ENCODE measurements around the gene SH3BGRL2.

The SH3BGRL2 gene

DNA sequence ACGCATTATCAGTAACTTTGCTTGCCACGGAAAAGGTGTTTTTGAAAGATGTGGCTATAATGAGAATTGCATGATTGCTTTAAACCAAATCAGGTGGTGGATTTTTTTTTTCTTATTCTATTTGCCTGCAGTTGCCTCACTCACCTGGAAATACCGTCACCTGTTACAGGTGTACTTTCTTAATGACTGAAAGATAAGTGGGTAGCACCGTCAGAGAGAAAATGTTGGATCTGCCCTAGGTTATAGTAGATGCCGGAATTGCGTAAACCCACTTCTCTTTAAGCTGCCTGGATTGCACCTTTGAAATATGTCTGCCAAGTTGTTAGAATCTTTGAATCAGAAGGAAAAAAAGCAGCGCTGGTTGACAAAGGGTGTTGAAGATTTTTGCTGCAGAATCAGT is 68.5 kb downstream of the SH3BGRL2 start:
- DNase-seq (ENCODE audit: low read depth), result no peak

DNA sequence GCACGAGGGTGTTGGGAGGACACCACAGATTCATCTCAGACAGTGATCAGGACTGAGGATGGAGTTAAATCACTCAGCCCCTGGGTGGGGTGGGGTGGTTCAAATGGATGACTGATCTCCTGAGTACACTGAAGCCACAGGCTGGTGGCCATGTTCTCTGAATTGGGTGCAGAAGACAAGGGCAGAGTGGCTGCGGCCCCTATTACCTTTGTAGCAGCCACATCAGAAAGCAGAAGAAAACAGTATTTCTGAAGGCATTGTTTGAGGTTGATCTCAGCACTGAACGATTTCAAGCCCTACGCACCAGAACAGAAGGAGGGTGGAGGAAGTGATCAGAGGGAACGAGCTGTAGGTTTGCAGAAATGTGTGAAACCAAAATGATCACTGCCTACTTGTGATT is 71.6 kb downstream of the SH3BGRL2 start:
- no peak for DNase-seq (ENCODE audit: low read depth)

DNA sequence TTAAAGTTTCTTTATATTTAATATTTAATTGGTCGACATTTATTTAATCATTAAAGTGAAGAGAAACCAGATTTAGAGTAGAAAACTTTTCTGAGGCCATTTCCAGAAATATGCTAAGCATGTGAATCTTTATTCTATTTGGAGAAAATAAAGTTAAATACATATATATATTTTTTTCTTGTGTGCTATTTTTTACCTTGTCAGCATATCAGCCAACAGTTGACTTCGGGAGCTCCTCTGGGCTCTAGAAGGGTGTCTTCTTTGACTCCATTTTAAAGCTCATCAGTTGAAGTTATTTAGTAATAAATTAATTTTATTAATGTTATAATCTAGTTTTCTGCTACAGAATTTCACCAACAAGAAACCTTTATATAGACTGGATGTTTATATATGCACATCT is 73.1 kb downstream of the SH3BGRL2 start:
- no peak for DNase-seq (ENCODE audit: low read depth)

DNA sequence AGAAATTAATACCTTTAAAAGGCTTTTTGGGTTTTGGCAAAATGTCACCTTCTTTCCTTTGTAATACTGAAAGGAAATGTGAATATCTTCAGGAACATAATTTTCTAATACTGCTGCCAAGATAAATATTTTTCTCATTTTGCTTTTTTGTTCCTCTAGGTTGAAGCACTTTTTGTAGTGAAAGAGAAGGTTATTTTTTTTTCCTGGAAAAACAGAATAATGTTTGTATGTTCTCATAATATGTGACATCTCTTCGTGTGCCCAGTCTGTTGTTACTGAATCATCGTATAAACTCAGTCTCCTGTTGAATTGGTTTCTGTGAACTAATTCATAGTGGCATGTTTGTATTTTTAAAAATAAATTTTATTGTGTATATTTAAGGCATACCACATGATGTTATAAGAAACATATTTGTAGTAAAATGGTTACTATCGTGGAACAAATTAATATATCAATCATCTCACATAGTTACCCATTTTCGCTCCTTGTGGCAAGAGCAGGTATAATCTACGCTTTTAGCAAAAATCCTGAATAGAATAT is 74.4 kb downstream of the SH3BGRL2 start:
- no peak for DNase-seq (ENCODE audit: low read depth)

- DNase-seq (ENCODE audit: low read depth), result no peak
These were observed 75.4 kb downstream of the SH3BGRL2 start for GRCh38 chr6:79706527-79706926.

- no peak for DNase-seq (ENCODE audit: low read depth)
These were observed 76.5 kb downstream of the SH3BGRL2 start for GRCh38 chr6:79707621-79708020.

GRCh38 chr6:79708095-79708791 is 77.1 kb downstream of the SH3BGRL2 start:
- no peak for DNase-seq (ENCODE audit: low read depth)

DNA sequence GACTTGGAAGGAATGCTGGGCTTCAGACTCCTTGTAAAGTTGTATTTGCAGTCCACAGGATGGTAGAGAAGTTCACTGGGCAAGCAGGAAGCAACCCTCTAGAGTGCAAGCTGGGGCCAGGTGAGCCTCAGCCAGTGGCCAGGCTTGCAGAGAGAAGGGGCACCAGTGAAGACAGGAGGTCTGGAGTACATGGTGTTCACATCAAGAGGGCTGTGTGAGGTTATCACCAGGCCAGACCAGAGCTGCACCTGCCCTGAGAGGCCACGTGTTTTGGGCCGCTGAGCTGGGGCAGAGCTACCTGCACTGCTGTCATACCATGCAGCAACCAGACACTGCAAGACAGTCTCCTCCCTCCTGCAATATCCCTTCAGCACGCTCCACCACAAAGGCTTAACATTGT is 79.0 kb downstream of the SH3BGRL2 start:
- no peak for DNase-seq (ENCODE audit: low read depth)

DNA sequence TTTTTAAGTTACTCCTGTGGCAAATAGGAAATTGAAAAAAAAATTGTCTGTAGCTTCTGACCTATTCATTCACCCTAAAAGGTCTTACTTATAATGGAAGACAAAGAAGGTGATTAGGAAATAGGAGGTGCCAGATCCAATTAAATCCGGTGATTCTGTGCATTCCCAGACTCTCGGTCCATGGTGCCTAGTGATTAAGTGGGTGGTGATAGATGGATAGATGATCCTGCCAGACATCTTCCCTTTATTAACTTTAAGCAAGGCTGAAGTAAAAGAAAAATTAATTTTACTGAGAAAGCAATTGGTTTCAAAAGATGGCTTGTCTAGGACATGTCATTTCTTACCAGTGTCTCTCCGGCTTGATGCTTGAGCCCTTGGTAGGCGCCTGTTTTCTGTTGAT is 80.0 kb downstream of the SH3BGRL2 start:
- DNase-seq (ENCODE audit: low read depth), result no peak

- no peak for DNase-seq (ENCODE audit: low read depth)
These were observed 81.0 kb downstream of the SH3BGRL2 start for GRCh38 chr6:79712144-79712543.

GRCh38 chr6:79712616-79713135 is 81.5 kb downstream of the SH3BGRL2 start:
- no peak for DNase-seq (ENCODE audit: low read depth)

- peak; percentile 27 for DNase-seq (ENCODE audit: low read depth)
These were observed 82.7 kb downstream of the SH3BGRL2 start for GRCh38 chr6:79713701-79714322.

GRCh38 chr6:79717989-79718388 is 86.9 kb downstream of the SH3BGRL2 start:
- no peak for DNase-seq (ENCODE audit: low read depth)

DNA sequence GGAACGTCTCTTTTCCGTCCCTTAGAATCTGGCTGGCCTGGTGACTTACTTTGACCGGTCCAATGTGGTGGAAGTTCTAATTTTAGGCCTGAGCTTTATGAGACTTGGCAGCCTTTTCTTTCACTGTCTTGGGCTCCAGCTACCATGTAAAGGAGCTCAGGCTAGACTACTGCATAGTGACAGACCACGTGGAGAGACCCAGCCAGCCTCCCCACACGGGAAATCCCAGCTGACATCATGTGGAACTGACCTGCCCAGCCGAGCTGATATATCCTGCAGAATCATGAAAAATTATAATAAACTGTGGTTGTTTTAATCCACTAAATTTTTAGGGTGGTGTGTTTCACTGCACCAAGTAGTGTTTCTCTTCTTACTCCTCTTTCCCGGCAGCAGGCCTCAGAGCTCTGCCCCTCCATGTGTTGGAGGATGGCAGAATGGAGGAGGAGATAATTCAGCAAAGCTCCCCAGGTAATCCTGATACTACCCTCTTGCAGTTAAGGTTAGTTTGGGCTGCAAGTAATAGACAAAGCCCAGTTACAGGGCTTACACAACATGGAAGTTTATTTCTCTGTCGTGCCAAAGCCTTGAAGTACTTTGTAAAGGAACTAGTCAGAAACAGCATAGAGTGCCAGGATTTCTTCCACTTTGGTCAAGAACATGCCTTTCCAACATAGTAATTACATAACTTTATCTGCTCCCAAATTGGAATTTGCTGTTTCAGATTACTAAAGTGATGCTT is 87.5 kb downstream of the SH3BGRL2 start:
- no peak for DNase-seq (ENCODE audit: low read depth)

DNA sequence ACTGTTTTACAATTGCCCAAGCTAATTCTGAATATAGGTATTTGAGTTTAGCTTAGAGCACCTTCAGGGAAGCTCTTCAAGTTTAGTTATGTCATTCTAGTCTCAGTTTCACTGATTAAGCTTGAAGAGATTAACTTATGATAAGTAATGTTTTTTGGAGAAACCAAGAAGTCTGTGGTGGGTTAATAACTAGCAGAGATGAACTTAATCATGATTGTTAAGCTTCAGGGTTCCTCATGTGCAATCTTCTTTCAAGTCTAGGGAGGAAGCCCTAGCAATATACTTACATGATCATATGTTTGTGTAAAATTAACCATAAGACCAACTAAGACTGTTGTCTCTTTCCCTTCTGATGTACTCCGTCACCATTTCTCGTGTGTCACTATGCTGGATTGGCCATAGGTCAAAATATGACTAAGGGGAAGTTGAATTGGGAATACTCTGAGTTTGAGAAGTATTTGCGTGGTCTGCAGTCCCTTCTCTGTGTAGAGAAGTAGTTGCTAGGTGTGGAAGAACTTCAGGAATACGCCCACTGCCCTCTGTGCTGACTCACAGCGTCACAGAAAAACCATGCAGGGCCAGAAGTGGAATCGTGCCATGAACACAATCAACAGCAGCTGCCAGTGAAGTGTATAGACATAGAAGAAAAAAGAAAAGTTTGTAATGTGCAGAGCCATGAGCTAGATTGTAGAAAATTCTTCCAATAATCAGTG is 88.3 kb downstream of the SH3BGRL2 start:
- no peak for DNase-seq (ENCODE audit: low read depth)

DNA sequence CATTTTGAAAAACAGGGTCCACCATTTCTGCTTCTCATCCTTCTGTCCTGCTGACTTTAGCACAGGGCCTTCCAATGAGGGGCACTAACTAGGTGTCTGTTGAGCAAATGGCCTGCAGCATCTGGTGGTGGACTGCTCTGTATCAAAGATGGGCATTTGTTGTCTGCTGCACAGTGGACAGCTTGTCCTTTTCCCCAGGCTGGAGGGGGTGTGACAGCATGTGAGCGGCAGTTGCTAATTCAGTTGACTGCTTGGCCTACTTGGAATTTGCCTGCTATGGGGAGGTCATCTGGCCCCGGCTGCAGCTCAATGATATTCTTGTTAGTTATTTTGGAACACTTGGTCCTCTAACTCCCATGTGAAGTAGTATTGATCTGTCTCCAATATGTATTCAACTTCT is 93.7 kb downstream of the SH3BGRL2 start:
- no peak for DNase-seq (ENCODE audit: low read depth)

GRCh38 chr6:79731471-79731870 is 100.3 kb downstream of the SH3BGRL2 start:
- no peak for DNase-seq (ENCODE audit: low read depth)

DNA sequence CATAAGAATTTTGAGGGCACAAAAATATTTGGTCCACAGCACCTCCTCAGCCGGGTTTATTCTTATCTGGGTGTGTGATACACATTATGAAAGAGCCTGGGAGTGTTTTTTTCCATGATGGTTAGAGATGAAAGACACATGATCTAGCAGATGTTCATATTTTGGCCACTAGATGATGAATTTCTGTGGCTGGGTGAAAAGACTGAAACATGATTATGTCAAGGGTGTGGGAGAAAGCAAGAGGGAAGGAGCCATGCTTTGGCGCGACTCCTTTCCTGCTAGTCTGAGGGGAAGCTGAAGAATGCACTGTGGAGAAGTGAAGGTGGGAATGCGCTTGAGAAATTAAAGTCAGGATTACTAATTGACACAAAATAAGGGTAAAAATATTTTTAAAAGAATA is 102.3 kb downstream of the SH3BGRL2 start:
- DNase-seq (ENCODE audit: low read depth), result no peak

- no peak for DNase-seq (ENCODE audit: low read depth)
These were observed 103.2 kb downstream of the SH3BGRL2 start for GRCh38 chr6:79734374-79734773.

- no peak for DNase-seq (ENCODE audit: low read depth)
These were observed 104.1 kb downstream of the SH3BGRL2 start for GRCh38 chr6:79735183-79735582.

DNA sequence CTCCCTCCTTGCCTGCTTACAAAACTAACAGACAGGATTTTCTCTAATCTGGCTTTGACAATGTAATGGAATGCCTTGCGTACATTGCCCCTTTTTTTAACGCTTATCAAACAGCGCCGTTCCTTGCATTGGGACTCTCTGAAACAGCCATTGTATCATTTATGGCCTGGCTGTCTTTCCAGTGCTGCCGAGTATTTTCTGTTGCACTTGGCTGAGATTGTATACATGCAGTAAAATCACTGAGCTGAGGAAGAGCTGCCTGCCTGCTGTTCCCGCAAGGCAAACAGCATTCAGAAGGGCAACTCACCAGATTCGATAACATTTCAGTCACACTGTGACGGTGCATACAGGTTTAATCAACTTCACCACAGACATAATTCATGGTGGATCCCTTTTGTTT is 106.0 kb downstream of the SH3BGRL2 start:
- no peak for DNase-seq (ENCODE audit: low read depth)

GRCh38 chr6:79742030-79742429 is 110.9 kb downstream of the SH3BGRL2 start:
- no peak for DNase-seq (ENCODE audit: low read depth)

Measured in stimulated activated CD8-positive, alpha-beta memory T cell treated with anti-CD3 and anti-CD28 coated beads, Interleukin-12 subunit alpha, Interleukin-12 subunit beta, amount 100 ng/mL, for 1 hour (primary cell).